GM12878 (cell line): ENCODE results near the gene DAAM1. TPM values are rescaled to one million over a fixed set of nuclear protein-coding genes. Genes with fewer than 3 reads are reported as not detected.
A peak's percentile ranks its signal among the peaks of the same experiment; 100 is the strongest.

ENCODE experiments used
- ATAC-seq: fragments of 200-7000 bp; cut with Tn5 transposase; 3 replicates; pipeline ENCODE4 v1.9.1; 2020; ENCODE audit warnings: mild to moderate bottlenecking, moderate library complexity
- BruUV-seq: library from RNA; stranded (reverse); fragments of 400-500 nt; replicated peaks from 2 replicates; lab custom pipeline; 2021; lab: Mats Ljungman, UMichigan
- CTCF ChIA-PET: fragments of 300-600 bp; sonication (Branson Sonifier 250); formaldehyde crosslinking; extraction: SDS; loops from one replicate; lab custom pipeline; 2021; ENCODE audit warnings: inconsistent platforms; lab: Yijun Ruan, JAX
- POLR2A ChIA-PET: fragments of 350-600 bp; formaldehyde crosslinking; extraction: SDS; loops from one replicate; lab custom pipeline; 2021; ENCODE audit warnings: inconsistent platforms; lab: Charles Lee
- RAD21 ChIA-PET: fragments of 300-600 bp; sonication (Branson Sonifier 250); formaldehyde crosslinking; loops from one replicate; lab custom pipeline; 2023; ENCODE audit warnings: antibody characterized with exemption; ENCODE audit not compliant: unreplicated experiment; lab: Charles Lee
- SMC1A ChIA-PET: fragments of 300-600 bp; sonication (Branson Sonifier 250); formaldehyde crosslinking; loops from one replicate; lab custom pipeline; 2023; ENCODE audit not compliant: unreplicated experiment, uncharacterized antibody; lab: Charles Lee
- DNase-seq: peaks from one replicate; pipeline ENCODE4 v3.0.0-alpha.2; 2011; ENCODE audit warnings: low read depth, low spot score
- FAIRE-seq: peaks from 3 replicates; lab custom pipeline; 2011; peaks lifted over from hg19 to GRCh38; lab: Jason Lieb, UNC
- H2AFZ ChIP-seq: 2 replicates; pipeline ENCODE4 v1.6.0; 2011; ENCODE audit warnings: low read depth, low read length, control low read depth; ENCODE audit not compliant: control insufficient read depth
- H3K27ac ChIP-seq: 2 replicates; pipeline ENCODE4 v1.5.1; 2011; ENCODE audit warnings: control low read depth; ENCODE audit not compliant: control insufficient read depth, insufficient read depth
- H3K27me3 ChIP-seq, 2 experiments: replicated peaks in 1 of 2; 2 replicates each; pipeline versions ENCODE4 v1.6.0 to v1.6.1; 2011; ENCODE audit warnings: low read length in 1 of 2; ENCODE audit not compliant: control insufficient read depth in 2 of 2, insufficient read depth in 2 of 2
- H3K36me3 ChIP-seq, 2 experiments: 2 replicates each; pipeline ENCODE4 v1.5.1; 2011; ENCODE audit warnings: low read length in 1 of 2; ENCODE audit not compliant: control insufficient read depth in 2 of 2, insufficient read depth in 2 of 2
- H3K4me1 ChIP-seq: 2 replicates; pipeline ENCODE4 v1.6.1; 2011; ENCODE audit warnings: mild to moderate bottlenecking, low read length, moderate library complexity, mixed read lengths; ENCODE audit not compliant: control insufficient read depth, insufficient read depth
- H3K4me2 ChIP-seq: 2 replicates; pipeline ENCODE4 v1.6.0; 2011; ENCODE audit warnings: control low read depth; ENCODE audit not compliant: control insufficient read depth, insufficient read depth
- H3K4me3 ChIP-seq: fragments of 200-600 bp; sonication (generic); 2 replicates; pipeline ENCODE4 v1.5.1; 2016
- H3K79me2 ChIP-seq: 2 replicates; pipeline ENCODE4 v1.6.0; 2011; ENCODE audit warnings: low read length; ENCODE audit not compliant: control insufficient read depth, insufficient read depth
- H3K9ac ChIP-seq: 2 replicates; pipeline ENCODE4 v1.8.0; 2011; ENCODE audit warnings: low read length, control low read depth, mixed read lengths; ENCODE audit not compliant: control insufficient read depth, insufficient read depth
- H3K9me3 ChIP-seq: replicated peaks from 3 replicates; pipeline ENCODE4 v1.5.1; 2011; ENCODE audit warnings: mild to moderate bottlenecking, low read length; ENCODE audit not compliant: control insufficient read depth, insufficient read depth
- H4K20me1 ChIP-seq: 2 replicates; pipeline ENCODE4 v1.6.0; 2011; ENCODE audit not compliant: control insufficient read depth, insufficient read depth
- BHLHE40 ChIP-seq, 2 experiments: fragments of 450-650 bp in 1 of 2; IDR thresholded peaks; 2 replicates each; pipeline ENCODE4 v1.6.1; 2011 to 2017; ENCODE audit warnings: low read depth in 2 of 2, borderline replicate concordance in 1 of 2, improper control_type of control experiment in 1 of 2, low read length in 1 of 2, mild to moderate bottlenecking in 1 of 2
- MTA2 ChIP-seq: fragments of 450-650 bp; IDR thresholded peaks from 2 replicates; pipeline ENCODE4 v1.6.1; 2016; ENCODE audit warnings: low read depth, mild to moderate bottlenecking, moderate library complexity
- SUZ12 ChIP-seq: fragments of 200-600 bp; sonication (generic); IDR thresholded peaks from one replicate; pipeline ENCODE4 v1.6.1; 2018; ENCODE audit warnings: antibody characterized with exemption, mild to moderate bottlenecking; ENCODE audit not compliant: unreplicated experiment
- WGBS: methylation state at CpG from one replicate; pipeline ENCODE4 v1.1.6; 2016; ENCODE audit warnings: low lambda C conversion rate; ENCODE audit not compliant: insufficient replicate concordance, insufficient coverage; ENCODE audit errors: missing lambda C conversion rate; 5-methylcytosine and 5-hydroxymethylcytosine counted together
- in situ Hi-C: fragments of 300-500 bp; cut with MboI; formaldehyde crosslinking; loops from 9 replicates; pipeline ENCODE4 v1.14.3; 2018; ENCODE audit warnings: mixed read lengths
- intact Hi-C: fragments of 100-400 bp; cut with micrococcal nuclease; formaldehyde crosslinking; loops from one replicate; pipeline ENCODE4 v1.14.2; 2022; ENCODE audit not compliant: unreplicated experiment
- polyA plus RNA-seq, 11 experiments: library from polyadenylated mRNA; depleted of rRNA in 4 of 11; unstranded in 6 of 11; stranded (reverse) in 5 of 11; fragments of >200 nt; fragmentation: Nextera tagmentation in 4 of 11; fragmentation: Illumina TruSeq in 1 of 11; extraction: Ambion mirVana in 4 of 11; extraction: Trizol in 1 of 11; gene quantifications; 1 replicate in 1 of 11; 2 replicates in 10 of 11; pipeline versions ENCODE4 v1.2.1 to v1.2.3, GENCODE V29; 2011 to 2016; ENCODE audit warnings: inconsistent platforms in 2 of 11, missing spikeins in 2 of 11, low read depth in 1 of 11
- total RNA-seq, 4 experiments: library from RNA; depleted of rRNA in 3 of 4; stranded (reverse); fragments of >200 nt in 3 of 4; fragmentation: Illumina TruSeq in 1 of 4; extraction: Trizol in 1 of 4; gene quantifications; 2 replicates each; pipeline versions ENCODE4 v1.2.1 to v1.2.3, GENCODE V29; 2013 to 2021
- TF ChIP-seq, protein P1 (sequence below): IDR thresholded peaks from 2 replicates; pipeline ENCODE4 v1.6.1; 2012; ENCODE audit warnings: low read depth, low read length, improper control_type of control experiment
- TF ChIP-seq, protein P2 (sequence below): IDR thresholded peaks from 2 replicates; pipeline ENCODE4 v1.6.1; 2012; ENCODE audit warnings: improper control_type of control experiment, low read depth, low read length; ENCODE audit not compliant: insufficient replicate concordance

DAAM1 gene
- total and polyA plus RNA-seq, 10 of the 15 experiments (the other 5 are each of a cell fraction or from before 2014, with no cell fraction given): 13.8 to 32.4 (median 24.2) TPM

DNA sequence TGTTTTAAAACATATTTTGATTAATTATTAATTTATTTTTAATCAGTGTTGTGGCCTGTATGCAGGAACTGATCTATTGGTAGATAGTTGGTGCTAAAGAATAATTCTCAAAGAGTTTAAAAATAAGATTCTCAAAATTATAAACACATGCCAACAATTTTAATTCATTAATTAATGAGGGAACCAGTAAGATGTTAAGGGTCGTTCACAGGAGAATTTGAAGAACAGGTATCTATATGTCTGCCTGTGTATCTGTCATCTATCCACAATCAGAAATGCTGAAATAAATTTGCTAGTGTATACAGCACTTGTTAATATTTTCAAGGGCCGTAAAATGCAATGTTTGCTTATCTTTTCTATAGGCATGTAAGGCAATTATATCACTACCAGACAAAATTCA is 18.4 kb downstream of the DAAM1 start:
- ChIA-PET CTCF (interaction anchor here (1.1 to 1.6 kb wide), 4 partner anchors 11 to 37 kb away, joined by 3 to 4 read pairs (median 4); no protein-coding TSS in a partner anchor), POLR2A (interaction anchor here (0.6 to 2.8 kb wide), 5 partner anchors 13 to 79 kb away, joined by 3 to 16 read pairs (median 8); partner anchors contain the start of gene DAAM1), RAD21 (interaction anchor here (0.9 to 3.0 kb wide), 7 partner anchors 16 to 106 kb away, joined by 3 to 15 read pairs (median 5); partner anchors contain the start of gene DAAM1), SMC1A (interaction anchor here (0.6 to 3.7 kb wide), 13 partner anchors 10 to 82 kb away, joined by 3 to 19 read pairs (median 3); partner anchors contain the start of gene DAAM1)
- no peaks in the 10 kb centered on the region for H3K27me3 ChIP-seq
- H3K79me2 ChIP-seq: peaks cover 4% of the 10 kb centered on the region; the same call in 1 of the 2 replicates
- no peak for ATAC-seq
- H3K36me3 ChIP-seq: no peaks in the 10 kb centered on the region
- no peak overlapping the region for H3K4me3 ChIP-seq
- 97% methylated on average over 2 of the region's 2 CpGs for WGBS
- peaks cover 8% of the 10 kb centered on the region; the same call in 1 of the 2 replicates for H3K4me1 ChIP-seq
- H3K9ac ChIP-seq: no peak overlapping the region
- intact Hi-C loops (no loop called here), in situ Hi-C loops (no loop called here)
- peak overlapping the region; percentile 53; the same call in 1 of the 2 replicates for H3K27ac ChIP-seq
- H2AFZ ChIP-seq: 0 out of 2 replicates have a peak overlapping the region, but pooled peaks have one; percentile 19
- no TSS peak for BruUV-seq
- H4K20me1 ChIP-seq: no peaks in the 10 kb centered on the region
- TF ChIP-seq, protein P1, sequence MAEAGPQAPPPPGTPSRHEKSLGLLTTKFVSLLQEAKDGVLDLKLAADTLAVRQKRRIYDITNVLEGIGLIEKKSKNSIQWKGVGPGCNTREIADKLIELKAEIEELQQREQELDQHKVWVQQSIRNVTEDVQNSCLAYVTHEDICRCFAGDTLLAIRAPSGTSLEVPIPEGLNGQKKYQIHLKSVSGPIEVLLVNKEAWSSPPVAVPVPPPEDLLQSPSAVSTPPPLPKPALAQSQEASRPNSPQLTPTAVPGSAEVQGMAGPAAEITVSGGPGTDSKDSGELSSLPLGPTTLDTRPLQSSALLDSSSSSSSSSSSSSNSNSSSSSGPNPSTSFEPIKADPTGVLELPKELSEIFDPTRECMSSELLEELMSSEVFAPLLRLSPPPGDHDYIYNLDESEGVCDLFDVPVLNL: no peak
- TF ChIP-seq BHLHE40 (IDR thresholded peaks at IDR 0.05; ENCODE audit: borderline replicate concordance in 1 of 2, low read depth in 2 of 2, low read length in 1 of 2): no peak
- no peak for TF ChIP-seq SUZ12
- TF ChIP-seq, protein P2, sequence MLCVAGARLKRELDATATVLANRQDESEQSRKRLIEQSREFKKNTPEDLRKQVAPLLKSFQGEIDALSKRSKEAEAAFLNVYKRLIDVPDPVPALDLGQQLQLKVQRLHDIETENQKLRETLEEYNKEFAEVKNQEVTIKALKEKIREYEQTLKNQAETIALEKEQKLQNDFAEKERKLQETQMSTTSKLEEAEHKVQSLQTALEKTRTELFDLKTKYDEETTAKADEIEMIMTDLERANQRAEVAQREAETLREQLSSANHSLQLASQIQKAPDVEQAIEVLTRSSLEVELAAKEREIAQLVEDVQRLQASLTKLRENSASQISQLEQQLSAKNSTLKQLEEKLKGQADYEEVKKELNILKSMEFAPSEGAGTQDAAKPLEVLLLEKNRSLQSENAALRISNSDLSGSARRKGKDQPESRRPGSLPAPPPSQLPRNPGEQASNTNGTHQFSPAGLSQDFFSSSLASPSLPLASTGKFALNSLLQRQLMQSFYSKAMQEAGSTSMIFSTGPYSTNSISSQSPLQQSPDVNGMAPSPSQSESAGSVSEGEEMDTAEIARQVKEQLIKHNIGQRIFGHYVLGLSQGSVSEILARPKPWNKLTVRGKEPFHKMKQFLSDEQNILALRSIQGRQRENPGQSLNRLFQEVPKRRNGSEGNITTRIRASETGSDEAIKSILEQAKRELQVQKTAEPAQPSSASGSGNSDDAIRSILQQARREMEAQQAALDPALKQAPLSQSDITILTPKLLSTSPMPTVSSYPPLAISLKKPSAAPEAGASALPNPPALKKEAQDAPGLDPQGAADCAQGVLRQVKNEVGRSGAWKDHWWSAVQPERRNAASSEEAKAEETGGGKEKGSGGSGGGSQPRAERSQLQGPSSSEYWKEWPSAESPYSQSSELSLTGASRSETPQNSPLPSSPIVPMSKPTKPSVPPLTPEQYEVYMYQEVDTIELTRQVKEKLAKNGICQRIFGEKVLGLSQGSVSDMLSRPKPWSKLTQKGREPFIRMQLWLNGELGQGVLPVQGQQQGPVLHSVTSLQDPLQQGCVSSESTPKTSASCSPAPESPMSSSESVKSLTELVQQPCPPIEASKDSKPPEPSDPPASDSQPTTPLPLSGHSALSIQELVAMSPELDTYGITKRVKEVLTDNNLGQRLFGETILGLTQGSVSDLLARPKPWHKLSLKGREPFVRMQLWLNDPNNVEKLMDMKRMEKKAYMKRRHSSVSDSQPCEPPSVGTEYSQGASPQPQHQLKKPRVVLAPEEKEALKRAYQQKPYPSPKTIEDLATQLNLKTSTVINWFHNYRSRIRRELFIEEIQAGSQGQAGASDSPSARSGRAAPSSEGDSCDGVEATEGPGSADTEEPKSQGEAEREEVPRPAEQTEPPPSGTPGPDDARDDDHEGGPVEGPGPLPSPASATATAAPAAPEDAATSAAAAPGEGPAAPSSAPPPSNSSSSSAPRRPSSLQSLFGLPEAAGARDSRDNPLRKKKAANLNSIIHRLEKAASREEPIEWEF: no peak
- no peak for TF ChIP-seq MTA2
- H3K9me3 ChIP-seq: no peaks in the 10 kb centered on the region
- no peak overlapping the region for H3K4me2 ChIP-seq
- DNase-seq: no peak
- FAIRE-seq: no peak
